Measurements from ENCODE around the gene IDH3G.
"Not testable (repeated sequence)": the region's sequence is repeated elsewhere in the genome, so short reads cannot be mapped to it uniquely, and the experiment has no call there.

Gene IDH3G

DNA sequence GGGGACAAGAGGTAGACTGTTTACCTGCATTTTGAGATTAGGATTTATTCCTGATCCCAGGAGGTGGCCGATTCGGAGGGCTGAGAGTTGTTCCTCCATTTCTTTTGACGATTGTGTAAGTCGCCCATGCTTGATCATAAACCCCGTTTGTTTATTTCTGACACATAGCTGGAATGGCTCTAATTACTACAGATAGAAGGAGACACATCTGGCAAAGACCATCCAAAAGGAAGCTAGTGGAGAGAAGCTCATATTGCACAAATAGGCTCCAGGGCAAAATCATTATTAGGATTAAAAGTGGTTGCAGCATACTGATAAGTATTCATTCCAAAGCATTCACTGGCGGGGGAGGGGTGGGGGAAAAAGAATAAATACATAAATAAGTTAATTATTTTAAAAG, 47.2 kb downstream of the IDH3G start:
- not testable (repeated sequence) for FAIRE-seq

DNA sequence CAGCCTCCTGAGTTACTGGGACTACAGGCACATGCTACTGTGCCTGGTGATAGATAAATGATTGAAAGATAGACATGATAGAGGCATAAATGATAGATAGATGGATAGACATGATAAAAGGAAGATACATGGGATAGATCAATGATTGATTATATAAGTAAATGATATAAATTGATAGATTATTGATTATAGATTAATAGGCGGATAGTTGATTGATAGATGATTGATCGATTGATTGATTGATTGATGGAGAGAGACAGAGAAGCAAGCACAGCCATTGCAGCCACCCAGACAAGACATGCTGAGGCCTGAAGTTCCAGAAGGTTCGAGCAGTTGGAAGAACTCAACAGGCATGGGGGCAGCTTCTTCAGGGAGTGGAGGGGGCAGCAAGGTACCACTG, 47.8 kb downstream of the IDH3G start:
- FAIRE-seq, result no peak

DNA sequence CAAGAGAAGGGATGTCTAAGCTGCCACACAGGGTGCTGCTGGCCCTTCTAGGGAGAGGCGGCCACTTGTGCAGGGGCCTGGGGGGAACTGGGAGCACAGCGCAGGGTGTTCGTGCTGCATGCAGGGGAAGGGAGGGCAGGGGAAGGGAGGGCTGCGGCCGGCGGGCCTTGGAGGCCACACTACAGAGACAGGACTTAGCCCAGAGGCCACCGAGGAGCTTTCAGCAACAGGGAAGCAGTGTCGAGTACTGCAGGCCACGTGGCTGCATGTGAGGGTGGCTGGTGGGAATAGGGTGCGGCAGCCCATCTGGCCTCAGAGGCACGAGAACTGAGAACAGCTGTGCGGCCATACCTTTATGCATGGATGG, 49.1 kb downstream of the IDH3G start:
- FAIRE-seq, result not testable (repeated sequence)

DNA sequence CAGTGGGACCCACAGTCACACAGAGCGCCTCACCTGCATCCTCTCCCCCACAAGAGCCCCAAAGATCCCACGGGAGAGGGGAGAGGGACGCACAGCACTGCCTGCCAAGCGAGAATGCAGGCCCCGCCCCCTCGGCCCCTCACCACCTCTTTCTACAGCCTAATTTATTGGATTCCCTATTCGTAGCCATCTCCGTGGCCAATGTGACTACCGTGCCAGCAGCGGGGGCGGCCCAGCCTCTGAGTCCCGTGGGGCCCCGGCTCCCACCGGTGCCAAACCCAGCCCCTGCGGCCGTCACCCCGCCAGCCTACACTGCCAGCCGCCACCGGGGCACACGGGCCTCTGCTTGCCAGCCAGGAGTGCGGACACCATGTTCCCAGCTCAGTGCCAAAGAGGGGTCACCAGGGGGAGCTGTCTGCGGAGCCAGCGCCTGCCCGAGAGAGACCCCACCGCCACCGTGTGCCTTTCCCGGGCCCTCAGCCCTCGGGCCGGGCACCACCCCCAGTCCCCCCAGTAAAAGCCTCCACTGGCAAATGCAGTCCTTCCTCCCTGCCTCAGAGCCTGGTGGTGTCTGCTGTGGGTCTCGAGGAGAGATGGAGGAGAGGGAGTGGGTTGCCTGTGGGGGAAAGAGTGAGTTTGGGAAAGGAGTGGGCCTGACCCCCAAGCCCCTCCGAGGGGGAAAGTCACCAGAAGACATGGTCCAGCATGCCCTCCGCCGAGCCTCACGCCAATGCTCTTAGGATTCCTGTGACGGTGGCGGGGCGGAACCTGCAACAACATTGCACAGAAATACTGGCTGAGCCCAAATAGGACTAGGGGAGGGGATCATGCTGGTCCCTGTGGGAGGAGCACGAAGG, 49.7 kb downstream of the IDH3G start:
- FAIRE-seq, result no peak

DNA sequence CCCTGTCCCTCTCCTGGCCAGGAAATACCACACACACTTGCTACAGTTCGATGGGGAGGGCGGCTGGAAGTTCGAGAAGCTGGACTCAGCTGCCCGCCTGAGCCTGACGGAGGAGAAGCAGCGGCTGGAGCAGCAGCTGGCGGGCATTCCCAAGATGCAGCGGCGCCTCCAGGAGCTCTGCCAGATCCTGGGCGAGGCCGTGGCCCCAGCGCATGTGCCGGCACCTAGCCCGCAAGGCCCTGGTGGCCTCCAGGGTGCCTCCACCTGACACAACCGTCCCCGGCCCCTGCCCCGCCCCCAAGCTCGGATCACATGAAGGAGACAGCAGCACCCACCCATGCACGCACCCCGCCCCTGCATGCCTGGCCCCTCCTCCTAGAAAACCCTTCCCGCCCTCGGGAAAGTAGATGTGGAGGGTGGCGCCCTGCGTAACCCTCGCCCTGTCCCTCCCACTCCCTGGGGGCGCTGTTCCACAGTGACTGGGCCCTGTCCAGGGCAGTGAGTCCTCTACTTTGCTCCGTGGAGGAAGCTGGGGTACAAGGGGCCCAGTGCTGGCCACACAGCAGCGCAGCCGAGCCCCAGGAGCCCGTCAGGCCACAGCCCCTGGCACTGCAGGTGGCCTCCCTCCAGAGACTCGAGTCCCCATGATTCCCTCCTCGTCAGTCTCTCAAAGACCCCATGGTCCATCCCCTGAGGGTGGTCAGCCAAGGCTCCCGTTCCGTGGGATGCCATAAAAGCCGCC, 50.5 kb downstream of the IDH3G start:
- FAIRE-seq, result not testable (repeated sequence)

DNA sequence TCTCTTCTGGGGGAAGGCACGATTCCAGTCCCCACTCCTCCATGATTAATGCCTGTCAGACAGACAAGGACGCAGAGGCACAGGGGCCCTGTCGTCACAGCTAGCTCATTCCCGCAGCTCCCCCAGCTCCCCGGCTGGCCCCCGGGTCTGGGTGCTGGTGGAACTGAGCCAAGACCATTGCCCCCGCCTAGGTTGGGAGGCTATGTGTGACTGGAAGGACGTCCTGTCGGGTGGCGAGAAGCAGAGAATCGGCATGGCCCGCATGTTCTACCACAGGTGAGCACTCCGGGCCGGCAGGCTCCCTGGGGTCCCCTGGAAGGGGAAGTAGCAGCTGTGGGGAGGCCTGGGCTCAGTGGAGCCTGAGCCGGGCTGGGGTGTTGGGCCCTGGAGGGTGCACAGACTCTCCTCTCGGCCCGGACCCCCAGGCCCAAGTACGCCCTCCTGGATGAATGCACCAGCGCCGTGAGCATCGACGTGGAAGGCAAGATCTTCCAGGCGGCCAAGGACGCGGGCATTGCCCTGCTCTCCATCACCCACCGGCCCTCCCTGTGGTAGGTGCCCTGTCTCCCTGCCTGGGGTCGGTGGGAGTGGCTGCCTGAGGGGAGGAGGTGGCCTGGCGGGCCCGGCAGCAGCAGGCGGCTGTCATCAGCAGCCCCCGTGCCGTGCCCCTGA, 51.2 kb downstream of the IDH3G start:
- not testable (repeated sequence) for FAIRE-seq

DNA sequence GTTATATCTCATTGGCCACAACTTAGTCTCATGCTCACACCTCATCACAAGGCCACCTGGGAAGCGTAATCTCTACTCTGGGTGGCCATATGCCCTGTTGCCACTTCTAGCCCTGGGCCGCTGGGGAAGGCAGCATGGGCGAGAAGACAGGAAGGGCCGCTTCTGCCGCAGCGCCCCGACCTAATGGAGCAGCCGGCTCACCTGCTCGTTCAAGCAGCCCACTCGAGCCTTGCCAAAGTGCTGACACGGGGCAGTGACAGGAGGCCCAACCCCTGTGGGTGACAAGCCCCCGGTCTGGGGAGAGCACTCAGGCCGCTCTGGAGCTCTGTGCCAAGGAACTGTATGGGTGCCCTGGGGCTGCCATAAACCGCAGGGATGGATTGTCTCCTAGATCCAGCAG, 52.1 kb downstream of the IDH3G start:
- not testable (repeated sequence) for FAIRE-seq

DNA sequence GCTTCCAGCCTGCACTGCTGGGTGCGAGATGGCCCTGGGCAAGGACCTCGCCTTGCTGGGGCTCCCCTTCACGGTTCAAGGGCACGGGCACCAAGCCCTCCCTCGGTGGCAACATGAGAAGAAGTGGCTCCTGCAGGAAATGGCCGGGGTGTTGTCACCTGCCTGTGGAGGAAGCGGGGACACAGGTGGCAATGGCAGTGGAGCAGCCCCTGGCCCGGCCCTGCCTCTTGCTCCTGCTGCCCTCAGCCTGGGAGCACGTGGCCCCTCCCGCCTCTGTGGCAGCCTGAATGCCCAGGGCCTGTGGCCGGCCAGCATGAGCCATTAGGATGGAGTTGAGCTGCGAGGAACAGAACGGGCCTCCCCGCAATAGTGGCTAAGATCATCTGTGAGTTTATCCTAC, 52.7 kb downstream of the IDH3G start:
- no peak for FAIRE-seq

DNA sequence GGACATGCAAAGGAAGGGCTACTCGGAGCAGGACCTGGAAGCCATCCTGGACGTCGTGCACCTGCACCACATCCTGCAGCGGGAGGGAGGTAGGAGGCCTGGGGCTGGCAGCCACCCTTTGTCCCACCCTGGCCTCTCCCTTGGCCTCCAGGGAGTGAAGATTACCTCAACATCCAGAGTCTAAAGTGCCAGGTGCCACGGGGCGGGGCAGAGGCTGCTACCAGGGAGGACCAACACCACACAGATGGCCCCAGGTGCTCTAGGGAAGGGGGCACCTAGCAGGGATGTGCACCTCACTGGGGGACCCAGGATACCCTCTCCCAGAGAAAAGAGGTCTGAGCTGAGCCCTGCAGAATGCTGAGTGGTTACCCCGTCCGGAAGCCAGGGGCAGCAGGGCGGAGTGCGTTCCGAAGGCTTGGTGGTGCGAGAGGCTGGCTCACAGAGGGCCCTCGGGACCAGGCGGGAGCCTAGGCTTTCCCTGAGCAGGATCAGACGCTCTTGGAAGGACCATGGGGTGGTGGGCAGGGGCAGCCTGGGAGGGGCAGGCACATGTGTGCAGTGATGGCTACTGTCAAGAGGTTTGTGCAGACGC, 53.4 kb downstream of the IDH3G start:
- no peak for FAIRE-seq

DNA sequence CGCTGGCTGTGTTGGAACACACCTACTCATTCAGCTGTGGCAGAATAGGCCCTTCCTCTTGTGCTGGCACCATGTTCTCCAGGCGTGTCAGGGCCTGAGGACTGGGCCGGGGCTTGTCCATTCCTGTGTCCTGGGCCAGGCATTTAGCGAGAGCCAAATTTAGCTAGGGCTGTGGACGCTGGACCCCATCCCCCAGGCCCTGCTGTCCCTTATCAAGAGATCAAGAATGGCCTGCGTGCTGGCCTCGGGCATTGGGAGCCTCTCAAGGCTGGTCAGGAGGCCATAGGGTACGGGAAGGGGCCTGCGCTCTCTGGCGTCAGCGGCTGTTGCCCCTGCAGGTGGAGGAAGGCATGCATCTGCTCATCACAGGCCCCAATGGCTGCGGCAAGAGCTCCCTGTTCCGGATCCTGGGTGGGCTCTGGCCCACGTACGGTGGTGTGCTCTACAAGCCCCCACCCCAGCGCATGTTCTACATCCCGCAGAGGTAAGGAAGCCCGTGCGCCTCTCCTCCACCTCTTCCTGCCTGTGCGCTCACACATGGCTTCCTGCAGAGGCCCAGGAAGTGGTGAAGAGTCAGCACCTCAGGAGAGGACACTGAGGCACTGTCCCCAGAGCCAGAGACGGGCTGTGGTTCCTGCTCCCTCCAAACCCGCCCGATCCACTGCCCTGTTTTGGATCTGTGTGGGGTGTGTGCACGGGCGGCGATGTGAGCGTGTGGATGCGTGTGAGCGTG, 54.3 kb downstream of the IDH3G start:
- no peak for FAIRE-seq

DNA sequence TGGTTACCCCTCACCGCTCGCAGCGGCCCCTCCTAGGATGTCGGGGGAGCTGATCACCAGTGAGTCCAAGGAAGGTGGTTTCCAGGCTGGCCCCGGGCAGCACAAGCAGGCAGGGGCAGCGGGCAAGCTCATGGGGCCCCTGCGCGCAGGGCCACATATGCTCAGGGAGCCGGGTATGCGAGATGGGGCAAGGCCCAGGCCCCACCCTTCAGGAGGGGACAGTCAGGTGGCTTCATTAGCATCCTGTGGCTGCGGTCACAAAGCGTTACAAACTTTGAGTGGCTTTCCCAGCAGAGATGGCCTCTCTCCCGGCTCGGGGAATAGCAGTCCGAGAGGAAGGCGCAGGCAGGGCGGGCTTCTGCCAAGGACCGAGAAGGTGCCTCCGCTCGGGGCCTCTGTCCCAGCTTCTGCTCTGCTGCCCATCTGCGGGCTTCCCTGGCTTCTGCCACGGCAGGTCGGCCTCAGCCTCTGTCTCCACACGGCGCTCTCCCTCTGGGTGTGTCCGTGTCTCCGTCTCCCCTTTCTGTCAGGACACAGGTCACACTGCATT, 56.0 kb downstream of the IDH3G start:
- FAIRE-seq, result no peak

DNA sequence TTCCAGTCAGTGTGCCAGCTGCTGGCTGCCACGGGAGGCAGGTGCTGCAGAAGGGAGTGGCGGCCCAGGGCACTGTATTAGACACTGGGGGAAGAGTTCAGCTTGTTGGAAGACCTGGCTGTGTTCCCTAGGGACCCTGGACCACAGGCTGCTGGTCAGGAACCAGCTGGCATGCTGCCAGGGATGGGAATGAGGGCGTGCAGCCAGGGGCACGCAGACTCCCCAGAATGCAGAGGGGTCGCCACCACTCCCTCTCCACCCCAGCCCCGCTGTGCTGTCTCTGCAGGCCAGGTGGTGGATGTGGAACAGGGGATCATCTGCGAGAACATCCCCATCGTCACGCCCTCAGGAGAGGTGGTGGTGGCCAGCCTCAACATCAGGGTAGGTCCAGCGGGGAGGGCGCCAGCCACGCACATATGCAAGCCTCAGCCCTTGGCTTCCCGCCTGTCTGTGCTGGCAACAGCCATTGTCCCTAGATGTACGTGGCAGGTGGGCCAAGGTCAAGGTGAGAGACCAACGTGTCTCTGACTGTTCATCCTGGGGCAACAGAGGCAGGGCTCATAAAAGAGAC, 57.2 kb downstream of the IDH3G start:
- no peak for FAIRE-seq

DNA sequence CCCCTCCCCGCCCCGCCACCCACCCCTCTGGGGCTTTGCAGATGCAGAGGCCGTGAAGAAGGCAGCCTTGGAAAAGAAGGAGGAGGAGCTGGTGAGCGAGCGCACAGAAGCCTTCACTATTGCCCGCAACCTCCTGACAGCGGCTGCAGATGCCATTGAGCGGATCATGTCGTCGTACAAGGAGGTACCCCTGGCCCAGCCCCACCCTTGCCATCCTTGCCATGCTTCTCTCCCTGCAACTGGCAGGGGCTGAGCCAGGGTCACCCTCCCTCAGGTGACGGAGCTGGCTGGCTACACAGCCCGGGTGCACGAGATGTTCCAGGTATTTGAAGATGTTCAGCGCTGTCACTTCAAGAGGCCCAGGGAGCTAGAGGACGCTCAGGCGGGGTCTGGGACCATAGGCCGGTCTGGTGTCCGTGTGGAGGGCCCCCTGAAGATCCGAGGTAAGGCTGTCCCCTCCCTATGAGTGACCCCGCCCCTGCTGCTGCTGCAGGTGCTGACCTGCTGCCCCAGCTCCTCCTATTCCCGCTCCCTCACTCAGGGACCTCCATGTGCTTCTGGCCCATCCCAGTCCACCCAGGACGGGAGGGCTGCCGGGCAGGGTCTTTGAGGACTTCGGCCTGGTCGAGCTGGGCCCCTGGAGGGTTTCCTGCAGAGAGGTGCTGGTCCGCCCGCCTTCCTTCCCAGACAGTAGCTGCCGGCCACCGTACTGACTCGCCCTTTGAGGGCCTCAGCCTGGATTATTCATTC, 57.9 kb downstream of the IDH3G start:
- FAIRE-seq, result no peak
